Suprapubic skin (tissue), 4 donors: ENCODE results near the gene PLD5.

Source experiments
- CTCF ChIP-seq, 2 donors: fragments of 200-600 bp in 1 of 2; fragments of 450-650 bp in 1 of 2; sonication (generic) in 1 of 2; IDR thresholded peaks; one replicate each; pipeline ENCODE4 v1.5.1; 2016 to 2019; ENCODE audit warnings: antibody characterized with exemption in 2 of 2, mild to moderate bottlenecking in 1 of 2, moderate library complexity in 1 of 2
- EP300 ChIP-seq: sonication (generic); formaldehyde crosslinking; IDR thresholded peaks from one replicate; pipeline ENCODE4 v1.6.1; 2017; ENCODE audit warnings: antibody characterized with exemption
- POLR2A ChIP-seq, 2 donors: fragments of 450-650 bp; IDR thresholded peaks; one replicate each; pipeline ENCODE4 v1.6.1; 2017; ENCODE audit warnings: antibody characterized with exemption in 2 of 2, mild to moderate bottlenecking in 2 of 2, moderate library complexity in 2 of 2
- POLR2AphosphoS5 ChIP-seq, 3 donors: sonication (generic); formaldehyde crosslinking; IDR thresholded peaks; one replicate each; pipeline ENCODE4 v1.6.1; 2017; ENCODE audit warnings: antibody characterized with exemption in 3 of 3

- TF ChIP-seq CTCF (IDR thresholded peaks at IDR 0.05), result no peak
- no peak for TF ChIP-seq POLR2AphosphoS5 (IDR thresholded peaks at IDR 0.05)
- no peak for TF ChIP-seq POLR2A (IDR thresholded peaks at IDR 0.05)
- TF ChIP-seq EP300, result no peak
Observed at GRCh38 chr1:242088875-242089274, 435.6 kb downstream of the PLD5 start.
